OCI-LY3 (cell line): ENCODE results near the gene L3HYPDH.

Source experiments
- H2AFZ ChIP-seq: fragments of 200-600, 300-600 bp; shearing (Covaris generic); 2 replicates; pipeline ENCODE4 v1.6.0; 2014; ENCODE audit warnings: antibody characterized with exemption, low read depth, low read length
- H3K27ac ChIP-seq: fragments of 200-600, 300-600 bp; sonication (generic); 2 replicates; pipeline ENCODE4 v1.5.1; 2014; ENCODE audit warnings: mild to moderate bottlenecking, low read length, moderate library complexity, mixed read lengths
- H3K27me3 ChIP-seq: fragments of 200-600, 300-600 bp; sonication (generic); 2 replicates; pipeline ENCODE4 v1.6.1; 2014; ENCODE audit warnings: low read depth, low read length, mixed read lengths
- H3K36me3 ChIP-seq: fragments of 200-600, 300-600 bp; sonication (generic); replicated peaks from 2 replicates; pipeline ENCODE3; 2014; ENCODE audit warnings: low read depth, low read length, mixed read lengths
- H3K4me1 ChIP-seq: fragments of 300-600, 200-600 bp; sonication (generic); 2 replicates; pipeline ENCODE4 v1.6.1; 2014; ENCODE audit warnings: low read length, mixed read lengths
- H3K4me2 ChIP-seq: fragments of 200-600, 300-600 bp; sonication (generic); 2 replicates; pipeline ENCODE4 v1.6.1; 2014; ENCODE audit warnings: low read length, mixed read lengths
- H3K4me3 ChIP-seq: fragments of 300-600, 200-600 bp; sonication (generic); 2 replicates; pipeline ENCODE4 v1.5.1; 2014; ENCODE audit warnings: antibody characterized with exemption, mild to moderate bottlenecking, low read length, moderate library complexity
- H3K79me2 ChIP-seq: fragments of 300-600, 200-600 bp; shearing (Covaris generic); 2 replicates; pipeline ENCODE4 v1.6.1; 2014; ENCODE audit warnings: mild to moderate bottlenecking, low read length, mixed read lengths
- H3K9ac ChIP-seq: fragments of 300-600, 200-600 bp; shearing (Covaris generic); 2 replicates; pipeline ENCODE4 v1.6.0; 2014; ENCODE audit warnings: mild to moderate bottlenecking, low read length, moderate library complexity
- H3K9me3 ChIP-seq: fragments of 200-600, 300-600 bp; shearing (Covaris generic); 2 replicates; pipeline ENCODE4 v1.6.1; 2014; ENCODE audit warnings: low read length, mixed read lengths; ENCODE audit not compliant: insufficient read depth
- H4K20me1 ChIP-seq: fragments of 200-600, 300-600 bp; sonication (generic); 2 replicates; pipeline ENCODE4 v1.6.1; 2016; ENCODE audit warnings: low read length, mixed read lengths; ENCODE audit not compliant: insufficient read depth
- CTCF ChIP-seq: fragments of 200-600, 300-600 bp; sonication (generic); IDR thresholded peaks from 2 replicates; pipeline ENCODE4 v1.5.1; 2014; ENCODE audit warnings: antibody characterized with exemption, low read length, low read depth
- EZH2phosphoT487 ChIP-seq: fragments of 200-600 bp; shearing (Covaris generic); IDR thresholded peaks from 2 replicates; pipeline ENCODE4 v1.6.1; 2018; ENCODE audit warnings: antibody characterized with exemption, mixed run types, low read depth

L3HYPDH gene

DNA sequence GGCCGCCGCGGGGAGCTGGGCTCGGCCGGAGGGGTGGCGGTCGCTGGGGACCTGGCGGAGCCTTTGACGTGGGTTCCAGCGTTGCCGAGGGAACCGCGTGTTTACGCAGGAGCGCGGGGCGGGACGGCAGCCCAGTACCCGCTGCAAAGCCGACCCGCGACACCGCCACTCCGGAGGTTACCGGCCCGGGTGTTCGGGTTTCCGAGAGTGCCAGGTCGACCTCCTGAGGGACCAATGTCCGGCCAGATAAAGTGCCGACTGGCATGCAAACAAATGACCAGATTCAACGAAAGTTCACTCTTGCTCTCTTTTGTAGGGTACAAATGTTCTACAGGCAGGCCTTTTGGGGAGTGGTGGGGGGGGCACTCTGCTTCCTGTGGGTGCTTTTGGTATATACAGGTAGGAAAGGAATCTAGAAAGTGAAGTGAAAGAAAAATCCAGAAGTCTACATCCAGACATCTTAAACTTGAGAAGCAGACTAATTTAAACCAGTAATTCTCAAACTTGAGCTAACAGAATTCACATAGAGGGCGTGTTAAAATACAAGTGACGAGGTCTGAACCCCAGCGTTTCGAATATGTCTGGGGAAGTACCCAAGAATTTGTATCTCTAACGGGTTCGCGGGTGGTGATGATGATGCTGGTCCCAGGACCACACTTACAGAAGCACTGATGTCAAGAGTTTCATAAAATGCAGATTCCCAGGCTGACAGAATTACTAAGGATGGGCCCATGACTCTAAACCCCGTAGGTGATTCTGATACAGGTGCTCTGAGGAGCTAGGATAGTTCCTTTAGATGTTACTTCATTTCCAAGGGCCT, 18.7 kb downstream of the L3HYPDH start, which contains the start of gene GPR135:
TSS of gene GPR135 (minus strand) at position 65 of the 820 bp plus-strand sequence. CDS start 154 bp downstream, outside the sequence.
- no peaks in the 10 kb centered on the region for H3K4me1 ChIP-seq
- H3K79me2 ChIP-seq = no peaks in the 10 kb centered on the region
- H3K4me3 ChIP-seq = peak within 1 kb of the TSS; percentile 52; the same call in 1 of the 2 replicates
- peaks cover 26% of the 10 kb centered on the region for H3K36me3 ChIP-seq
- H3K27me3 ChIP-seq = no peaks in the 10 kb centered on the region
- 0 out of 2 replicates have a peak within 1 kb of the TSS, but pooled peaks have one; percentile 19 for H3K4me2 ChIP-seq
- H3K9me3 ChIP-seq = no peaks in the 10 kb centered on the region
- H3K9ac ChIP-seq = no peak within 1 kb of the TSS
- H4K20me1 ChIP-seq = no peaks in the 10 kb centered on the region
- H2AFZ ChIP-seq = no peak within 1 kb of the TSS
- TF ChIP-seq CTCF = no peak
- no peak for TF ChIP-seq EZH2phosphoT487
- no peak within 1 kb of the TSS for H3K27ac ChIP-seq

GRCh38 chr14:59464486-59465315, 19.5 kb downstream of the L3HYPDH start:
- no peaks in the 10 kb centered on the region for H3K4me1 ChIP-seq
- TF ChIP-seq EZH2phosphoT487 = no peak
- TF ChIP-seq CTCF = no peak
- H3K4me3 ChIP-seq = peak overlapping the region; percentile 52; the same call in 1 of the 2 replicates
- H3K9ac ChIP-seq = no peak overlapping the region
- H3K79me2 ChIP-seq = no peaks in the 10 kb centered on the region
- no peaks in the 10 kb centered on the region for H3K27me3 ChIP-seq
- no peaks in the 10 kb centered on the region for H3K9me3 ChIP-seq
- no peaks in the 10 kb centered on the region for H4K20me1 ChIP-seq
- H3K4me2 ChIP-seq = 0 out of 2 replicates have a peak overlapping the region, but pooled peaks have one; percentile 19
- no peak overlapping the region for H2AFZ ChIP-seq
- no peak overlapping the region for H3K27ac ChIP-seq
- peaks cover 22% of the 10 kb centered on the region for H3K36me3 ChIP-seq

- H4K20me1 ChIP-seq = no peaks in the 10 kb centered on the region
- no peaks in the 10 kb centered on the region for H3K27me3 ChIP-seq
- H3K79me2 ChIP-seq = no peaks in the 10 kb centered on the region
- H3K4me2 ChIP-seq = no peak overlapping the region
- no peak overlapping the region for H2AFZ ChIP-seq
- no peak overlapping the region for H3K27ac ChIP-seq
- H3K36me3 ChIP-seq = peaks cover 22% of the 10 kb centered on the region
- TF ChIP-seq EZH2phosphoT487 = no peak
- no peak overlapping the region for H3K4me3 ChIP-seq
- H3K9ac ChIP-seq = no peak overlapping the region
- no peaks in the 10 kb centered on the region for H3K4me1 ChIP-seq
- H3K9me3 ChIP-seq = no peaks in the 10 kb centered on the region
Observed at GRCh38 chr14:59463787-59464485, 20.3 kb downstream of the L3HYPDH start.

DNA sequence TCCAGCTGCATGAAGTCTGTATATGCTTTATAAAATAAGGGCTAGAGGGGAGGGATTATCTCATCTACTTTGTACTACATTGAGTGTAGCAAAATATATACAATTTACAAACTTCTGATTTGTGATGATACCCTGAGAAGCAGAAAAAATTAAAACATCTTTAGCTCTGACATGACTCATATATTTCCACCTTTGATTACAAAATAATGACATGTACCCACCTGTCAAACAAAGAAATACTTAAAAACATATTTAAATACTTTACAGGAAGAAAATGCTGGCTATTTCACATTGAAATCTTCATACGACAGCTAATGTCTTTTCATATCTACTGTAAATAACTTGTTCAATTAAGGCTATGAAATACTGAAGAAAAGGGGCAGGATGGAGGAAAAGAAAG, 22.3 kb downstream of the L3HYPDH start:
- H3K4me3 ChIP-seq = no peak overlapping the region
- no peak overlapping the region for H3K4me2 ChIP-seq
- no peaks in the 10 kb centered on the region for H3K79me2 ChIP-seq
- no peaks in the 10 kb centered on the region for H3K27me3 ChIP-seq
- peaks cover 38% of the 10 kb centered on the region for H3K36me3 ChIP-seq
- H3K4me1 ChIP-seq = no peaks in the 10 kb centered on the region
- no peak overlapping the region for H3K27ac ChIP-seq
- no peaks in the 10 kb centered on the region for H4K20me1 ChIP-seq
- H2AFZ ChIP-seq = no peak overlapping the region
- H3K9ac ChIP-seq = no peak overlapping the region
- H3K9me3 ChIP-seq = no peaks in the 10 kb centered on the region
- TF ChIP-seq EZH2phosphoT487 = no peak
- no peak for TF ChIP-seq CTCF
